ENCODE data around the gene SLC9A7.

SLC9A7 gene

DNA sequence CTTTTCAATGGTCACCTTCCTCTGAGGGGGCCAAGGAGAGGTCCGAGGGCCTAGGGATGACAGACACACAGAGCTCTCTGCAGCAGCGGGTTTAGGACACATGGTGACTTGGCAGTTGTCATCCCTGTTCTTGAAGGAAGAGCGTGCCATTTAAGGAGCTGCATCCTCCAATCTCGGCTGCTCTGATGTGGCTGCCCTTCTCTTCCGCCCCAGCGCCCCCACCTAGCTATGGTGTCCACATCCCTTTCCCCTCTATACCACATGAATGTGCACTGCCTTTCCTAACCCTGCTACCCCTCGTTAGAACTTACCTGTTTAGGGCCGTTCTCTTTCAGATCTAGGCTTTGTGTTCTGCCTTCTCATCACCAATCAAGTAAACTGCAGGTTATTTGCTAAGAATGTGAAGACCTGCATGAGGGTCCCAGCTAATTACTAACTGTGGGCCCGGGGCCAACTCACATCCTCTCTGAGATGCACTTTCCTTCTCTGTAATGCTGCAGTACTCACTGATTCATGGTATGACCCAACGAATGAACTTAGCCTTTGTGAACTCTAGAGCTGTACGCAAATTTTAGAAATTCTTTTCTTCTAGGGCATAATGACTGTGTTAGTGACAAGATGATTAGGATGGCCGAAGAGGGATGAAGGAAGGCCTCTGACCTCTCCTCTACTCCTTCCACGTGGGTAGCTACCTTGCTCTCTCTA lies 147.1 kb downstream of the SLC9A7 start:
- TF ChIP-seq, protein P1, sequence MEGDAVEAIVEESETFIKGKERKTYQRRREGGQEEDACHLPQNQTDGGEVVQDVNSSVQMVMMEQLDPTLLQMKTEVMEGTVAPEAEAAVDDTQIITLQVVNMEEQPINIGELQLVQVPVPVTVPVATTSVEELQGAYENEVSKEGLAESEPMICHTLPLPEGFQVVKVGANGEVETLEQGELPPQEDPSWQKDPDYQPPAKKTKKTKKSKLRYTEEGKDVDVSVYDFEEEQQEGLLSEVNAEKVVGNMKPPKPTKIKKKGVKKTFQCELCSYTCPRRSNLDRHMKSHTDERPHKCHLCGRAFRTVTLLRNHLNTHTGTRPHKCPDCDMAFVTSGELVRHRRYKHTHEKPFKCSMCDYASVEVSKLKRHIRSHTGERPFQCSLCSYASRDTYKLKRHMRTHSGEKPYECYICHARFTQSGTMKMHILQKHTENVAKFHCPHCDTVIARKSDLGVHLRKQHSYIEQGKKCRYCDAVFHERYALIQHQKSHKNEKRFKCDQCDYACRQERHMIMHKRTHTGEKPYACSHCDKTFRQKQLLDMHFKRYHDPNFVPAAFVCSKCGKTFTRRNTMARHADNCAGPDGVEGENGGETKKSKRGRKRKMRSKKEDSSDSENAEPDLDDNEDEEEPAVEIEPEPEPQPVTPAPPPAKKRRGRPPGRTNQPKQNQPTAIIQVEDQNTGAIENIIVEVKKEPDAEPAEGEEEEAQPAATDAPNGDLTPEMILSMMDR (IDR thresholded peaks at IDR 0.05; ENCODE audit: insufficient read depth, missing control alignments) = no peak
- DNase-seq (ENCODE audit: insufficient read length, low spot score) (no peak), FAIRE-seq (no peak)

DNA sequence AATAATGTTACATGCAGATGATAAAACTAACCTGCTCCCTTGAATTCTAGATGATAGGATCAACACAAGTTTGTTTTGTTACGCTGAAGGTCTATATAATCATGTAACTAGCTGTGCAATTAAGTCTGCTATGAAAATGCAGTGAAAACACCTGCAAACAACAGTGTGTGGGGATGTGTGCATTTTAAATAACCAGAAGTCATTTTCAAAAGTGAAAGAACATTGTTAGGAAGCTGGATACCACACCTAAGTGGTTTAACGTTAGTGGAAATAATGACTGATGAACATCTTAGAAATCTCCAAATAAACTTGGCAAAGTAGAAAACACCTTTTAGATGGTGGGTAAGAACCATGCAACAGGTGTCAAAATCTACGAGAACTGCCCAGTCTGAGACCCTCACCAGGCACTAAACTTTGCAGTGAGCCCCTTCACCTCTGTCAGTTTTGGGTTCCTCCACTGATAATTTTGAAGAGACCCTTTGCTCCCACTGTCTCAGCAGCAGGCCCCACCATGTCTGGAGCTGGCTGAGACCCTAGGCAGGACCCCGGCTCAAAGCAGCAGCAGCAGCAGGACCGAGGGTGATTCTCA lies 148.8 kb downstream of the SLC9A7 start:
- TF ChIP-seq, protein P1 (IDR thresholded peaks at IDR 0.05; ENCODE audit: insufficient read depth, missing control alignments) = no peak
- DNase-seq (ENCODE audit: insufficient read length, low spot score) (no peak), FAIRE-seq (no peak)

DNA sequence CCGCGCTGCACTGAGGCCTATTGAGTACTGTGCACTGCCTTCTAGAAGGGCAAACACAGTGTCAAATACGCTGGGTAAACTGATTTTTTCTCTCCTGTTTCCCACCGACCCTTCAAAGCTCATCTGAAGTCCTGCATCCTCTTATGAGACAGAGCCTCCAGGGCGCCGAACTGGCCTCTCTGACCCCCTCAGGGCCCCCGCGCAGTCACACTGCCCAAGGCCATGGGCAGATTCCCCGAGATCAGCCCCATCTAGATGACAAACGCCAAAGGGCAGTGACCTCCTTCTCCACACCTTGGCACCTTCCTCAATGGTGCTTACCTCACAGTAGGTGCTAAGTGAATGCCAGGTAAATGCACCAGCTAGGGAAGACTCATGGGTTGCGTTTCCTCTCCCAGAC lies 151.0 kb downstream of the SLC9A7 start:
- FAIRE-seq = no peak
- no peak for DNase-seq (ENCODE audit: insufficient read length, low spot score)
- TF ChIP-seq, protein P1 (IDR thresholded peaks at IDR 0.05; ENCODE audit: insufficient read depth, missing control alignments) = no peak

DNA sequence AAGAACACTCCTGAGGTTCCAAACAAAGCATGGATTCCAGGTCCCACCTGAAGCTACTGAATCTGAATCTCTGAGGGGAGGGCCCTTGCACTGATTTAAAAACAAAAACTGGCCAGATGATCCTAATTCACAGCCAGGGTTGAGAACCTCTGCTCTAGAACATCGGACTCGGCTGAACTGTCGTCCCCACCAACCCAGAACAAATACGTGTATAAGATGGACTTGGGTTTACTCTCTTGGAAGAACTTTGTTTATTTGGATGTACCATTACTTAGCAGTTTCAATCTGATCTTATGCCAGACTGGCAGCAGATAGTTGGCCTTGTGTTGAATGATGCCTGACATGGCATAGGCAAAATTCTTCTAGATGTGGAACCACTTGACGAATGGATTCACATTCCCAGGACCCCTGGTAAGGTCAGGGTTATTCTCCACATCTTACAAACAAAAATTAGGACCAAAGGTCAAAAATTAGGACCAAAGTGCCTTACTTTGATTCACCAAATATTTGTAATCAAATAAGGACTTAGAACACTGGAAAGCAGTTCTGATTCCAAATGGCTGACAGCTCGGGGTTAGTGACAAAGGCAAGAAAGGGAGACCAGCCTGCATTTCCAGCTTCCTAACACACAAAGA lies 156.3 kb downstream of the SLC9A7 start:
- DNase-seq (ENCODE audit: insufficient read length, low spot score) = no peak
- no peak for FAIRE-seq

DNA sequence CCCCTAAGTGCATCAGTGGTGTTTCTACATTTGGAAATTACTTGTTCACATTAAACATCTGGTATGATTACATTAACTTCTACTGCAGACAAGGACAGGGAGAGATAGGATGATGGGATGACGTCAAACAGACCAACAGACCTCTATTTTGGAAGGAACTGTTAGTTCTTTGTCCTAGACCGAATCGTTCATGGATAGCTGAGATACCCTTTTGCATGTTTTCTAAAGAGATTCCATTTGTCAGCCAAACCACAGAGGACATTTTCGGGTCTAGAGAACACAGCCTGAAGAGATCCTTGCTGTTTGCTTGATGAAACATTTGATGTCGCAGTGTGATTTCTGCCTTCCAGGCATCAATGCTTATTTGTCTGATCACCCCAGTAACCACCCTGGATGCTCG lies 157.6 kb downstream of the SLC9A7 start:
- TF ChIP-seq, protein P1 (IDR thresholded peaks at IDR 0.05; ENCODE audit: insufficient read depth, missing control alignments) = no peak
- FAIRE-seq = no peak
- DNase-seq (ENCODE audit: insufficient read length, low spot score) = no peak

More for the DNA sequence above, 156.3 kb downstream of the SLC9A7 start:
- TF ChIP-seq, protein P1 (IDR thresholded peaks at IDR 0.05; ENCODE audit: insufficient read depth, missing control alignments) = no peak

DNA sequence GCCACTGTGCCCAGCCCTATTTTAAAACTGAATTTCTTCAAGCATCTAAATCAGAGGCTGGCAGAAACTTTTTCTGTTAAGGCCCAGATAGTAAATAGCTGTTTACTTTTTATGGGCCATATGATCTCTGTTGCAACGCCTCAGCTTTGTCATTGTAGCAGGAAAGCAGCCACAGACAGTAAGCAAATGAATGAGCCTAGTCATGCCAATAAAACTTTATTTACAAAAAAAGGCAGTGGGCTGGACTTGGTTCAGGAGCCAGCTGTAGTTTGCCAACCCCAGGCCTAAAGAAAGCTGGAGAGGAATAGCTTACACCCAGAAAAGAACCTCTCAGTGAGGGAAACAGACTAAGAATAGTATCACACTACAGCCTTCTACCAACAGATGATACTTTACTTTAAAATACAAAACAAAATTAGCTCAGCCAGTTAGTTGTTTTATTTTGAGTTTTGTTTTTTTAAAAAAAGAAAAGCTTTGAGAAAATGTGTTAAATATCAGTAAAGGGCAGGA lies 159.8 kb downstream of the SLC9A7 start:
- TF ChIP-seq, protein P1 (IDR thresholded peaks at IDR 0.05; ENCODE audit: insufficient read depth, missing control alignments) = no peak
- DNase-seq (ENCODE audit: insufficient read length, low spot score) (no peak), FAIRE-seq (no peak)
